T-helper 2 cell (primary cell): Measurements from ENCODE around the gene KLHL14.

Experiments
- DNase-seq, 5 experiments: peaks; one replicate each; pipeline versions ENCODE4 v3.0.0 to v3.0.0-alpha.2; 2012 to 2022

The KLHL14 gene

GRCh38 chr18:32629981-32630700, 142.7 kb downstream of the KLHL14 start:
- no peak for DNase-seq

GRCh38 chr18:32629292-32629691, 143.5 kb downstream of the KLHL14 start:
- no peak for DNase-seq

GRCh38 chr18:32624182-32624723, 148.6 kb downstream of the KLHL14 start:
- no peak for DNase-seq

- no peak for DNase-seq
Measured at GRCh38 chr18:32623563-32623962, 149.3 kb downstream of the KLHL14 start.
